DND-41 (cell line): ENCODE measurements around the gene SLC17A9.

Source experiments
- ATAC-seq: fragments of 200-7000 bp; cut with Tn5 transposase; 3 replicates; pipeline ENCODE4 v1.9.1; 2021; ENCODE audit warnings: low read depth; ENCODE audit not compliant: insufficient read depth
- DNase-seq: peaks from one replicate; pipeline ENCODE4 v3.0.0-alpha.2; 2020
- H2AFZ ChIP-seq: 2 replicates; pipeline ENCODE4 v1.6.0; 2012; ENCODE audit warnings: low read depth, low read length
- H3K27ac ChIP-seq: 2 replicates; pipeline ENCODE4 v1.5.1; 2012; ENCODE audit warnings: low read length, inconsistent platforms
- H3K27me3 ChIP-seq: fragments of 200-600 bp; sonication (generic); 2 replicates; pipeline ENCODE4 v1.6.0; 2012; ENCODE audit warnings: low read length, mild to moderate bottlenecking, inconsistent platforms; ENCODE audit not compliant: insufficient read depth, poor library complexity
- H3K36me3 ChIP-seq: 2 replicates; pipeline ENCODE4 v1.5.1; 2012; ENCODE audit warnings: low read length, inconsistent platforms; ENCODE audit not compliant: insufficient read depth
- H3K4me1 ChIP-seq: 2 replicates; pipeline ENCODE4 v1.5.1; 2012; ENCODE audit warnings: mild to moderate bottlenecking, low read length; ENCODE audit not compliant: insufficient read depth
- H3K4me2 ChIP-seq: 2 replicates; pipeline ENCODE4 v1.6.0; 2012; ENCODE audit warnings: mild to moderate bottlenecking, moderate library complexity, low read length, inconsistent platforms; ENCODE audit not compliant: insufficient read depth
- H3K4me3 ChIP-seq, 2 experiments: fragments of 200-600 bp in 1 of 2; shearing (Covaris generic) in 1 of 2; 2 replicates each; pipeline ENCODE4 v1.5.1; 2012 to 2016; ENCODE audit warnings: inconsistent platforms in 2 of 2, low read length in 2 of 2, mild to moderate bottlenecking in 2 of 2, low read depth in 1 of 2, moderate library complexity in 1 of 2
- H3K79me2 ChIP-seq: 2 replicates; pipeline ENCODE4 v1.6.0; 2012; ENCODE audit warnings: low read length, inconsistent platforms; ENCODE audit not compliant: insufficient read depth
- H3K9ac ChIP-seq: 2 replicates; pipeline ENCODE4 v1.6.0; 2012; ENCODE audit warnings: low read depth, mild to moderate bottlenecking, inconsistent platforms, low read length, moderate library complexity
- H3K9me3 ChIP-seq: 2 replicates; pipeline ENCODE4 v1.5.1; 2012; ENCODE audit warnings: low read length, moderate library complexity, mild to moderate bottlenecking, inconsistent platforms; ENCODE audit not compliant: insufficient read depth, severe bottlenecking
- H4K20me1 ChIP-seq: 2 replicates; pipeline ENCODE4 v1.6.0; 2012; ENCODE audit warnings: low read length; ENCODE audit not compliant: insufficient read depth
- EZH2 ChIP-seq: IDR thresholded peaks from 3 replicates; pipeline ENCODE4 v1.6.1; 2012; ENCODE audit warnings: borderline replicate concordance, low read depth, mild to moderate bottlenecking, moderate library complexity, low read length, inconsistent platforms; ENCODE audit not compliant: severe bottlenecking
- TF ChIP-seq, protein P1 (sequence below): IDR thresholded peaks from 2 replicates; pipeline ENCODE4 v1.5.1; 2012; ENCODE audit warnings: borderline replicate concordance, low read length, moderate library complexity, mild to moderate bottlenecking; ENCODE audit not compliant: poor library complexity, severe bottlenecking; ENCODE audit errors: extremely low read depth

Gene SLC17A9

DNA sequence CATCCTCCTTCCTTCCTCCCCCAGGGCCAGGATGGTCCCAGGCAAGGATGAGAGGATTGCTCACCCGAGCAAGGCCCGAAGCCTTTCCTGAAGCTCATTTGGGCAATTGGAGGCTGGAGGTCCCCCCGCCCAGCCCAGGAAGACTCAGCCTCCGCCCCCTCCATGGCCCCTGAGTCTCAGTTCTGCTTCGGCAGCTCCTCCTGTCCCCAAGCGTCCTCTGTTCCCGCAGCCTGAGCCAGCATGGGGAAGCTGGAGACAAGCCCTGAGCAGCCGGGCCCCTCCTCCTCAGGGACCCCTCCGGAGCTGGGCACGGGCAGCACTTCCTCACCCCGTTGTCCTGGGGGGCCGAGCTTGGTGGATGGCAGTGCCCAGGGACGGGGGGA, 26.0 kb downstream of the SLC17A9 start:
- no peak overlapping the region for H2AFZ ChIP-seq
- H4K20me1 ChIP-seq: no peaks in the 10 kb centered on the region
- H3K27ac ChIP-seq: no peak overlapping the region
- H3K27me3 ChIP-seq: no peaks in the 10 kb centered on the region
- TF ChIP-seq, protein P1, sequence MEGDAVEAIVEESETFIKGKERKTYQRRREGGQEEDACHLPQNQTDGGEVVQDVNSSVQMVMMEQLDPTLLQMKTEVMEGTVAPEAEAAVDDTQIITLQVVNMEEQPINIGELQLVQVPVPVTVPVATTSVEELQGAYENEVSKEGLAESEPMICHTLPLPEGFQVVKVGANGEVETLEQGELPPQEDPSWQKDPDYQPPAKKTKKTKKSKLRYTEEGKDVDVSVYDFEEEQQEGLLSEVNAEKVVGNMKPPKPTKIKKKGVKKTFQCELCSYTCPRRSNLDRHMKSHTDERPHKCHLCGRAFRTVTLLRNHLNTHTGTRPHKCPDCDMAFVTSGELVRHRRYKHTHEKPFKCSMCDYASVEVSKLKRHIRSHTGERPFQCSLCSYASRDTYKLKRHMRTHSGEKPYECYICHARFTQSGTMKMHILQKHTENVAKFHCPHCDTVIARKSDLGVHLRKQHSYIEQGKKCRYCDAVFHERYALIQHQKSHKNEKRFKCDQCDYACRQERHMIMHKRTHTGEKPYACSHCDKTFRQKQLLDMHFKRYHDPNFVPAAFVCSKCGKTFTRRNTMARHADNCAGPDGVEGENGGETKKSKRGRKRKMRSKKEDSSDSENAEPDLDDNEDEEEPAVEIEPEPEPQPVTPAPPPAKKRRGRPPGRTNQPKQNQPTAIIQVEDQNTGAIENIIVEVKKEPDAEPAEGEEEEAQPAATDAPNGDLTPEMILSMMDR: no peak
- TF ChIP-seq EZH2: no peak
- H3K4me3 ChIP-seq: no peak overlapping the region
- H3K9ac ChIP-seq: no peak overlapping the region
- ATAC-seq: no peak
- no peaks in the 10 kb centered on the region for H3K79me2 ChIP-seq
- no peak overlapping the region for H3K4me2 ChIP-seq
- no peaks in the 10 kb centered on the region for H3K36me3 ChIP-seq
- H3K4me1 ChIP-seq: peaks cover 38% of the 10 kb centered on the region
- no peaks in the 10 kb centered on the region for H3K9me3 ChIP-seq
- DNase-seq: no peak

DNA sequence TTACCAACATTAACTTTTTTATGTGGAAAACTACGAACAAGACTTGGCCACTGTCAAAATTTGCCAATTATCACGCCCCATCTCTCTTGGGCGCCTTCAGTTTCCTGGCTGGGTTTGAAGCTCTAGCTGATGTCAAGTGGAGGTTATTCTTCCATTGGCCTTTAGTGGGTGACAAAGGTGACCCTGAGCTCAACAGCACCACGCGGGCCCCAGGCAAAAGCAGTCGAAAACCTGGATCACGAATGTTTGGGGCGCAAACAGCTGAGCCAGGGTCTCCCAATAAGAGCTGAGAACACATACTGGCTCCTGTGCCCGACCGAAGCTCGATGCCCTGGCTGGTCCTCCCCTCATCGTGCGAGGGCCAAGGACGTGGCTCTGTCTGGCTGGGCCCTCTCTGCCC, 26.8 kb downstream of the SLC17A9 start:
- Histone ChIP-seq H3K36me3 (no peaks in the 10 kb centered on the region), H3K4me2 (no peak overlapping the region), H4K20me1 (no peaks in the 10 kb centered on the region), H3K27ac (no peak overlapping the region), H3K4me1 (peaks cover 38% of the 10 kb centered on the region), H3K9ac (no peak overlapping the region), H2AFZ (no peak overlapping the region), H3K4me3 (no peak overlapping the region), H3K9me3 (no peaks in the 10 kb centered on the region), H3K27me3 (no peaks in the 10 kb centered on the region), H3K79me2 (no peaks in the 10 kb centered on the region)
- TF ChIP-seq EZH2: no peak
- TF ChIP-seq, protein P1: no peak
- no peak for ATAC-seq
- no peak for DNase-seq

- no peak for ATAC-seq
- Histone ChIP-seq H3K9ac (peak overlapping the region; percentile 40), H3K4me3 (no peak overlapping the region), H3K27me3 (no peaks in the 10 kb centered on the region), H3K36me3 (no peaks in the 10 kb centered on the region), H2AFZ (no peak overlapping the region), H3K79me2 (no peaks in the 10 kb centered on the region), H4K20me1 (no peaks in the 10 kb centered on the region), H3K9me3 (no peaks in the 10 kb centered on the region), H3K27ac (peak overlapping the region; percentile 76), H3K4me1 (peaks cover 38% of the 10 kb centered on the region), H3K4me2 (peak overlapping the region; percentile 56)
- DNase-seq: no peak
- TF ChIP-seq, protein P1: no peak
- no peak for TF ChIP-seq EZH2
These were observed 27.4 kb downstream of the SLC17A9 start for GRCh38 chr20:62979876-62980373.

GRCh38 chr20:62980380-62980960, 28.0 kb downstream of the SLC17A9 start:
- Histone ChIP-seq H3K9ac (peak overlapping the region; percentile 40), H3K9me3 (no peaks in the 10 kb centered on the region), H3K36me3 (no peaks in the 10 kb centered on the region), H2AFZ (peak overlapping the region; percentile 62), H3K4me1 (peaks cover 38% of the 10 kb centered on the region), H3K27me3 (no peaks in the 10 kb centered on the region), H3K79me2 (no peaks in the 10 kb centered on the region), H3K27ac (peak overlapping the region; percentile 76), H3K4me3 (peak overlapping the region in 1 of 2 experiments; percentile 36; a peak in 1 of 4 replicates), H3K4me2 (peak overlapping the region; percentile 56), H4K20me1 (no peaks in the 10 kb centered on the region)
- ATAC-seq (no peak), DNase-seq (no peak)
- no peak for TF ChIP-seq EZH2
- TF ChIP-seq, protein P1: no peak
